H9 (cell line): Measurements from ENCODE around the gene RABGAP1L. TPM values are rescaled to one million over a fixed set of nuclear protein-coding genes. Genes with fewer than 3 reads are reported as not detected.

ENCODE experiments used
- DNase-seq: peaks from one replicate; pipeline ENCODE4 v3.0.0-alpha.2; 2017
- H2AFZ ChIP-seq: one replicate; pipeline ENCODE4 v1.6.1; 2013; ENCODE audit warnings: mild to moderate bottlenecking, low read length, control low read depth, moderate library complexity
- H2AK5ac ChIP-seq: 2 replicates; pipeline ENCODE4 v1.6.1; 2013; ENCODE audit warnings: low read length, control low read depth, mixed read lengths; ENCODE audit not compliant: insufficient read length
- H2BK120ac ChIP-seq: one replicate; pipeline ENCODE4 v1.6.1; 2013; ENCODE audit warnings: low read depth, mild to moderate bottlenecking, low read length, control low read depth, inconsistent platforms; ENCODE audit not compliant: poor library complexity, severe bottlenecking
- H2BK12ac ChIP-seq: 2 replicates; pipeline ENCODE4 v1.6.1; 2013; ENCODE audit warnings: low read length, control low read depth, mixed read lengths, low read depth; ENCODE audit not compliant: insufficient read length
- H2BK15ac ChIP-seq: 2 replicates; pipeline ENCODE4 v1.6.1; 2013; ENCODE audit warnings: low read depth, low read length, control low read depth
- H2BK20ac ChIP-seq: one replicate; pipeline ENCODE4 v1.6.1; 2013; ENCODE audit warnings: low read depth, mild to moderate bottlenecking, low read length, control low read depth, inconsistent platforms; ENCODE audit not compliant: poor library complexity, severe bottlenecking
- H2BK5ac ChIP-seq: 2 replicates; pipeline ENCODE4 v1.6.1; 2013; ENCODE audit warnings: low read length, control low read depth, mixed read lengths; ENCODE audit not compliant: insufficient read length
- H3K14ac ChIP-seq: 2 replicates; pipeline ENCODE4 v1.6.1; 2013; ENCODE audit warnings: low read length, control low read depth; ENCODE audit not compliant: insufficient read depth
- H3K18ac ChIP-seq: 2 replicates; pipeline ENCODE4 v1.6.1; 2013; ENCODE audit warnings: low read depth, mild to moderate bottlenecking, mixed read lengths, low read length, control low read depth; ENCODE audit not compliant: insufficient read length
- H3K23ac ChIP-seq: 2 replicates; pipeline ENCODE4 v1.6.1; 2013; ENCODE audit warnings: low read length, control low read depth, mixed read lengths, low read depth; ENCODE audit not compliant: insufficient read length
- H3K23me2 ChIP-seq: 2 replicates; pipeline ENCODE4 v1.6.1; 2013; ENCODE audit warnings: low read depth, mild to moderate bottlenecking, mixed read lengths, low read length, control low read depth; ENCODE audit not compliant: insufficient read length, poor library complexity, severe bottlenecking
- H3K27ac ChIP-seq: 2 replicates; pipeline ENCODE4 v1.5.1; 2013; ENCODE audit warnings: low read length, control low read depth, mixed read lengths, low read depth; ENCODE audit not compliant: insufficient read length
- H3K27me3 ChIP-seq: 2 replicates; pipeline ENCODE4 v1.6.1; 2013; ENCODE audit warnings: low read length, control low read depth, inconsistent platforms; ENCODE audit not compliant: insufficient read depth
- H3K4ac ChIP-seq: 2 replicates; pipeline ENCODE4 v1.6.1; 2013; ENCODE audit warnings: low read depth, mild to moderate bottlenecking, control low read depth, inconsistent platforms, low read length, moderate library complexity
- H3K4me1 ChIP-seq: 2 replicates; pipeline ENCODE4 v1.6.1; 2013; ENCODE audit warnings: low read length, control low read depth, inconsistent platforms; ENCODE audit not compliant: insufficient read depth
- H3K4me2 ChIP-seq: 2 replicates; pipeline ENCODE4 v1.6.1; 2013; ENCODE audit warnings: low read length, control low read depth, mixed read lengths; ENCODE audit not compliant: insufficient read length, insufficient read depth
- H3K56ac ChIP-seq: 2 replicates; pipeline ENCODE4 v1.6.1; 2013; ENCODE audit warnings: low read depth, mild to moderate bottlenecking, mixed read lengths, low read length, control low read depth; ENCODE audit not compliant: insufficient read length
- H3K79me1 ChIP-seq: 2 replicates; pipeline ENCODE4 v1.6.1; 2013; ENCODE audit warnings: low read depth, mild to moderate bottlenecking, moderate library complexity, low read length, control low read depth, inconsistent platforms; ENCODE audit not compliant: insufficient read depth, poor library complexity, severe bottlenecking
- H3K79me2 ChIP-seq: 2 replicates; pipeline ENCODE4 v1.6.1; 2013; ENCODE audit warnings: low read length, control low read depth, inconsistent platforms; ENCODE audit not compliant: insufficient read depth
- H3K9ac ChIP-seq: 2 replicates; pipeline ENCODE4 v1.6.1; 2013; ENCODE audit warnings: low read length, control low read depth, mixed read lengths; ENCODE audit not compliant: insufficient read length; ENCODE audit errors: extremely low read depth
- H3K9me3 ChIP-seq: one replicate; pipeline ENCODE4 v1.6.1; 2013; ENCODE audit warnings: low read depth, low read length, inconsistent platforms; ENCODE audit not compliant: control insufficient read depth
- H3T11ph ChIP-seq: one replicate; pipeline ENCODE4 v1.6.1; 2013; ENCODE audit warnings: mild to moderate bottlenecking, low read length, control low read depth, inconsistent platforms
- H4K20me1 ChIP-seq: one replicate; pipeline ENCODE4 v1.6.1; 2013; ENCODE audit not compliant: control insufficient read depth, insufficient read length, insufficient read depth
- H4K5ac ChIP-seq: 2 replicates; pipeline ENCODE4 v1.6.1; 2013; ENCODE audit warnings: low read depth, mild to moderate bottlenecking, mixed read lengths, low read length, control low read depth; ENCODE audit not compliant: insufficient read length
- H4K8ac ChIP-seq: replicated peaks from 2 replicates; pipeline ENCODE4 v1.6.1; 2013; ENCODE audit warnings: low read length, control low read depth, mixed read lengths, low read depth; ENCODE audit not compliant: insufficient read length
- H4K91ac ChIP-seq: 2 replicates; pipeline ENCODE4 v1.6.1; 2013; ENCODE audit warnings: low read depth, mild to moderate bottlenecking, moderate library complexity, mixed read lengths, low read length, control low read depth; ENCODE audit not compliant: insufficient read length
- H3K27ac Mint-ChIP-seq, 3 experiments: 2 replicates in 2 of 3; 3 replicates in 1 of 3; pipeline ENCODE4 v1.8.0; 2020 to 2021; ENCODE audit warnings: mixed read lengths in 3 of 3, mild to moderate bottlenecking in 1 of 3, moderate library complexity in 1 of 3
- H3K27me3 Mint-ChIP-seq: 2 replicates; pipeline ENCODE4 v1.8.0; 2021; ENCODE audit warnings: low read depth, mild to moderate bottlenecking, moderate library complexity, mixed read lengths
- H3K36me3 Mint-ChIP-seq, 3 experiments: 2 replicates in 2 of 3; 3 replicates in 1 of 3; pipeline ENCODE4 v1.8.0; 2020 to 2021; ENCODE audit warnings: low read depth in 3 of 3, mixed read lengths in 3 of 3; ENCODE audit not compliant: insufficient read depth in 1 of 3
- H3K4me1 Mint-ChIP-seq, 2 experiments: 2 replicates each; pipeline ENCODE4 v1.8.0; 2020; ENCODE audit warnings: mixed read lengths in 2 of 2
- H3K4me3 Mint-ChIP-seq, 2 experiments: 2 replicates in 1 of 2; 3 replicates in 1 of 2; pipeline ENCODE4 v1.8.0; 2020 to 2021; ENCODE audit warnings: mild to moderate bottlenecking in 2 of 2, mixed read lengths in 2 of 2, moderate library complexity in 1 of 2
- H3K9me3 Mint-ChIP-seq, 2 experiments: 2 replicates in 1 of 2; 3 replicates in 1 of 2; pipeline ENCODE4 v1.8.0; 2020; ENCODE audit warnings: mild to moderate bottlenecking in 2 of 2, mixed read lengths in 2 of 2, moderate library complexity in 1 of 2
- WGBS: extraction: QIAGEN DNeasy Blood & Tissue Kit; methylation state at CpG from one replicate; pipeline ENCODE4 v1.1.7; 2013; ENCODE audit warnings: missing lambda C conversion rate, low lambda C conversion rate, mixed read lengths; ENCODE audit not compliant: insufficient read length; ENCODE audit errors: extremely low coverage; 5-methylcytosine and 5-hydroxymethylcytosine counted together
- total RNA-seq: library from RNA; stranded (reverse); gene quantifications from 2 replicates; pipeline ENCODE4 v1.2.1, GENCODE V29; 2021
- TF ChIP-seq, protein P1 (sequence below): fragments of 200-600 bp; sonication (generic); conservative IDR thresholded peaks from 3 replicates; pipeline ENCODE4 v1.8.0; 2021; ENCODE audit warnings: antibody characterized with exemption, mild to moderate bottlenecking

Gene RABGAP1L
- total RNA-seq, 1 experiment from 2014 or later: 147 TPM

GRCh38 chr1:174797398-174797797 is 638.1 kb downstream of the RABGAP1L start:
- Histone ChIP-seq H4K20me1 (no peaks in the 10 kb centered on the region), H3K23me2 (no peaks in the 10 kb centered on the region), H3K14ac (no peak overlapping the region), H3K79me2 (no peaks in the 10 kb centered on the region), H4K91ac (no peak overlapping the region), H3K9me3 (no peaks in the 10 kb centered on the region), H4K5ac (no peak overlapping the region), H2BK5ac (no peak overlapping the region), H3K27me3 (no peaks in the 10 kb centered on the region), H2BK15ac (no peak overlapping the region), H4K8ac (no peak overlapping the region), H3K27ac (no peak overlapping the region), H3K23ac (no peak overlapping the region), H3K18ac (no peak overlapping the region), H2BK20ac (no peak overlapping the region), H2AFZ (no peak overlapping the region), H2AK5ac (no peak overlapping the region), H3K56ac (no peak overlapping the region), H2BK120ac (no peak overlapping the region), H3K79me1 (no peaks in the 10 kb centered on the region), H3T11ph (no peak overlapping the region), H3K4me2 (no peak overlapping the region), H3K4me1 (no peaks in the 10 kb centered on the region), H3K9ac (no peak overlapping the region), H2BK12ac (no peak overlapping the region), H3K4ac (no peak overlapping the region)
- DNase-seq: no peak
- H3K4me3 Mint-ChIP-seq: no peak overlapping the region
- TF ChIP-seq, protein P1, sequence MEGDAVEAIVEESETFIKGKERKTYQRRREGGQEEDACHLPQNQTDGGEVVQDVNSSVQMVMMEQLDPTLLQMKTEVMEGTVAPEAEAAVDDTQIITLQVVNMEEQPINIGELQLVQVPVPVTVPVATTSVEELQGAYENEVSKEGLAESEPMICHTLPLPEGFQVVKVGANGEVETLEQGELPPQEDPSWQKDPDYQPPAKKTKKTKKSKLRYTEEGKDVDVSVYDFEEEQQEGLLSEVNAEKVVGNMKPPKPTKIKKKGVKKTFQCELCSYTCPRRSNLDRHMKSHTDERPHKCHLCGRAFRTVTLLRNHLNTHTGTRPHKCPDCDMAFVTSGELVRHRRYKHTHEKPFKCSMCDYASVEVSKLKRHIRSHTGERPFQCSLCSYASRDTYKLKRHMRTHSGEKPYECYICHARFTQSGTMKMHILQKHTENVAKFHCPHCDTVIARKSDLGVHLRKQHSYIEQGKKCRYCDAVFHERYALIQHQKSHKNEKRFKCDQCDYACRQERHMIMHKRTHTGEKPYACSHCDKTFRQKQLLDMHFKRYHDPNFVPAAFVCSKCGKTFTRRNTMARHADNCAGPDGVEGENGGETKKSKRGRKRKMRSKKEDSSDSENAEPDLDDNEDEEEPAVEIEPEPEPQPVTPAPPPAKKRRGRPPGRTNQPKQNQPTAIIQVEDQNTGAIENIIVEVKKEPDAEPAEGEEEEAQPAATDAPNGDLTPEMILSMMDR: no peak
- H3K9me3 Mint-ChIP-seq: no peaks in the 10 kb centered on the region
- H3K27ac Mint-ChIP-seq: 0 out of 7 replicates have a peak overlapping the region, but pooled peaks of 1 of the 3 experiments have one; percentile 44
- H3K36me3 Mint-ChIP-seq: no peaks in the 10 kb centered on the region
- 100% methylated on average over 1 of the region's 2 CpGs for WGBS
- peaks cover 15 to 18% of the 10 kb centered on the region in 2 experiments for H3K4me1 Mint-ChIP-seq
- H3K27me3 Mint-ChIP-seq: no peaks in the 10 kb centered on the region
